NCI-H2196 treated with DMSO at 0.1 percent for 48 hours (cell line): ENCODE measurements around the gene KRTAP4-7.
"Not testable (repeated sequence)": the region's sequence is repeated elsewhere in the genome, so short reads cannot be mapped to it uniquely, and the experiment has no call there.

Source experiments
- DNase-seq: peaks from one replicate; lab custom pipeline; 2025; ENCODE audit not compliant: unreplicated experiment; lab: John Stamatoyannopoulos, UW

Gene KRTAP4-7

GRCh38 chr17:41108728-41109386 lies 24.9 kb downstream of the KRTAP4-7 start:
- DNase-seq: not testable (repeated sequence)

- no peak for DNase-seq
Measured at GRCh38 chr17:41111151-41111885, 27.4 kb downstream of the KRTAP4-7 start.

GRCh38 chr17:41116297-41116696 lies 32.3 kb downstream of the KRTAP4-7 start:
- no peak for DNase-seq

- not testable (repeated sequence) for DNase-seq
Measured at GRCh38 chr17:41117846-41118386, 34.0 kb downstream of the KRTAP4-7 start, which contains the start of gene KRTAP4-11. KRTAP4-11 (minus strand) TSS chr17:41118373; CDS start chr17:41118315, 58 bp downstream.

GRCh38 chr17:41118721-41119120 lies 34.8 kb downstream of the KRTAP4-7 start:
- no peak for DNase-seq

- not testable (repeated sequence) for DNase-seq
Measured at GRCh38 chr17:41119696-41120690, 36.0 kb downstream of the KRTAP4-7 start.

- DNase-seq: no peak
Measured at GRCh38 chr17:41121742-41122141, 37.8 kb downstream of the KRTAP4-7 start.

- DNase-seq: not testable (repeated sequence)
Measured at GRCh38 chr17:41123292-41123990, 39.5 kb downstream of the KRTAP4-7 start.

GRCh38 chr17:41123991-41124371 lies 40.0 kb downstream of the KRTAP4-7 start, which contains the start of gene KRTAP4-12:
KRTAP4-12 (minus strand) TSS chr17:41124182; CDS start chr17:41124122, 60 bp downstream.
- not testable (repeated sequence) for DNase-seq

GRCh38 chr17:41125064-41125463 lies 41.1 kb downstream of the KRTAP4-7 start:
- no peak for DNase-seq

- no peak for DNase-seq
Measured at GRCh38 chr17:41126412-41126811, 42.5 kb downstream of the KRTAP4-7 start.

GRCh38 chr17:41127371-41127770 lies 43.4 kb downstream of the KRTAP4-7 start:
- no peak for DNase-seq

- no peak for DNase-seq
Measured at GRCh38 chr17:41131979-41132378, 48.0 kb downstream of the KRTAP4-7 start.

GRCh38 chr17:41133880-41134735 lies 50.2 kb downstream of the KRTAP4-7 start:
- no peak for DNase-seq
